ENCODE results near the gene ZNF568. TPM values are rescaled to one million over a fixed set of nuclear protein-coding genes. Genes with fewer than 3 reads are reported as not detected.

Gene ZNF568
- total and polyA plus RNA-seq, 2 experiments from 2014 or later, result 2.5 to 8.9 TPM

GRCh38 chr19:36950335-36951119 lies 34.4 kb downstream of the ZNF568 start:
- Histone ChIP-seq H3K27me3 (no peaks in the 10 kb centered on the region), H3K4me1 (ENCODE audit: insufficient read depth) (no peaks in the 10 kb centered on the region), H3K9me3 (ENCODE audit: low read depth) (peaks cover 40% of the 10 kb centered on the region), H3K79me2 (no peaks in the 10 kb centered on the region), H3K4me3 (no peak overlapping the region), H3K9me2 (replicated peaks; ENCODE audit: insufficient read depth) (no peaks in the 10 kb centered on the region), H2AFZ (no peak overlapping the region), H3K4me2 (no peak overlapping the region), H4K20me1 (ENCODE audit: insufficient read depth, poor library complexity, severe bottlenecking) (no peaks in the 10 kb centered on the region), H3K36me3 (replicated peaks; ENCODE audit: insufficient read depth, low read depth) (peaks cover 21% of the 10 kb centered on the region), H3K27ac (no peak overlapping the region)
- 97% methylated on average over 5 of the region's 5 CpGs for WGBS (ENCODE audit: low lambda C conversion rate, missing lambda C conversion rate)
- no peak for DNase-seq (ENCODE audit: low spot score)
- TF ChIP-seq EZH2phosphoT487 (IDR thresholded peaks at IDR 0.05; ENCODE audit: low read depth, severe bottlenecking, unreplicated experiment), result no peak
- no peak for TF ChIP-seq EZH2 (IDR thresholded peaks at IDR 0.05; ENCODE audit: borderline replicate concordance)
- no peak for TF ChIP-seq CTCF (IDR thresholded peaks at IDR 0.05; ENCODE audit: poor library complexity)

- Histone ChIP-seq H3K9me2 (replicated peaks; ENCODE audit: insufficient read depth) (no peaks in the 10 kb centered on the region), H3K4me2 (no peak overlapping the region), H3K27me3 (no peaks in the 10 kb centered on the region), H3K27ac (no peak overlapping the region), H2AFZ (no peak overlapping the region), H3K4me1 (ENCODE audit: insufficient read depth) (no peaks in the 10 kb centered on the region), H3K4me3 (no peak overlapping the region), H3K36me3 (replicated peaks; ENCODE audit: insufficient read depth, low read depth) (no peaks in the 10 kb centered on the region), H3K79me2 (no peaks in the 10 kb centered on the region), H4K20me1 (ENCODE audit: insufficient read depth, poor library complexity, severe bottlenecking) (no peaks in the 10 kb centered on the region), H3K9me3 (ENCODE audit: low read depth) (peaks cover 15% of the 10 kb centered on the region)
- no peak for DNase-seq (ENCODE audit: low spot score)
- no peak for TF ChIP-seq EZH2phosphoT487 (IDR thresholded peaks at IDR 0.05; ENCODE audit: low read depth, severe bottlenecking, unreplicated experiment)
- no peak for TF ChIP-seq CTCF (IDR thresholded peaks at IDR 0.05; ENCODE audit: poor library complexity)
- TF ChIP-seq EZH2 (IDR thresholded peaks at IDR 0.05; ENCODE audit: borderline replicate concordance), result no peak
- 77% methylated on average over 6 of the region's 6 CpGs for WGBS (ENCODE audit: low lambda C conversion rate, missing lambda C conversion rate)
Measured at GRCh38 chr19:36962346-36962745, 46.2 kb downstream of the ZNF568 start.

- DNase-seq (ENCODE audit: low spot score), result no peak
- no peaks in the 10 kb centered on the region for H3K36me3 ChIP-seq (replicated peaks; ENCODE audit: insufficient read depth, low read depth)
Measured at GRCh38 chr19:36963280-36963679, 47.1 kb downstream of the ZNF568 start.

More at GRCh38 chr19:36963280-36963679, 47.1 kb downstream of the ZNF568 start:
- H3K79me2 ChIP-seq, result no peaks in the 10 kb centered on the region
- H3K9me3 ChIP-seq (ENCODE audit: low read depth), result peaks cover 15% of the 10 kb centered on the region
- WGBS (ENCODE audit: low lambda C conversion rate, missing lambda C conversion rate), result 83% methylated on average over 2 of the region's 2 CpGs
- H3K4me1 ChIP-seq (ENCODE audit: insufficient read depth), result no peaks in the 10 kb centered on the region
- no peak overlapping the region for H3K27ac ChIP-seq
- H3K27me3 ChIP-seq, result no peaks in the 10 kb centered on the region
- H2AFZ ChIP-seq, result no peak overlapping the region
- H4K20me1 ChIP-seq (ENCODE audit: insufficient read depth, poor library complexity, severe bottlenecking), result no peaks in the 10 kb centered on the region
- H3K9me2 ChIP-seq (replicated peaks; ENCODE audit: insufficient read depth), result no peaks in the 10 kb centered on the region
- TF ChIP-seq EZH2 (IDR thresholded peaks at IDR 0.05; ENCODE audit: borderline replicate concordance), result no peak
- TF ChIP-seq EZH2phosphoT487 (IDR thresholded peaks at IDR 0.05; ENCODE audit: low read depth, severe bottlenecking, unreplicated experiment), result no peak
- TF ChIP-seq CTCF (IDR thresholded peaks at IDR 0.05; ENCODE audit: poor library complexity), result no peak
- H3K4me2 ChIP-seq, result no peak overlapping the region
- H3K4me3 ChIP-seq, result no peak overlapping the region

Measured in hepatocyte (in vitro differentiated cells).